H9 (cell line): ENCODE results near the gene IGSF5. TPM values are rescaled to one million over a fixed set of nuclear protein-coding genes. Genes with fewer than 3 reads are reported as not detected.

Experiments
- DNase-seq: peaks from one replicate; pipeline ENCODE4 v3.0.0-alpha.2; 2017
- H2AFZ ChIP-seq: one replicate; pipeline ENCODE4 v1.6.1; 2013; ENCODE audit warnings: mild to moderate bottlenecking, low read length, control low read depth, moderate library complexity
- H2AK5ac ChIP-seq: 2 replicates; pipeline ENCODE4 v1.6.1; 2013; ENCODE audit warnings: low read length, control low read depth, mixed read lengths; ENCODE audit not compliant: insufficient read length
- H2BK120ac ChIP-seq: one replicate; pipeline ENCODE4 v1.6.1; 2013; ENCODE audit warnings: low read depth, mild to moderate bottlenecking, low read length, control low read depth, inconsistent platforms; ENCODE audit not compliant: poor library complexity, severe bottlenecking
- H2BK12ac ChIP-seq: 2 replicates; pipeline ENCODE4 v1.6.1; 2013; ENCODE audit warnings: low read length, control low read depth, mixed read lengths, low read depth; ENCODE audit not compliant: insufficient read length
- H2BK15ac ChIP-seq: 2 replicates; pipeline ENCODE4 v1.6.1; 2013; ENCODE audit warnings: low read depth, low read length, control low read depth
- H2BK20ac ChIP-seq: one replicate; pipeline ENCODE4 v1.6.1; 2013; ENCODE audit warnings: low read depth, mild to moderate bottlenecking, low read length, control low read depth, inconsistent platforms; ENCODE audit not compliant: poor library complexity, severe bottlenecking
- H2BK5ac ChIP-seq: 2 replicates; pipeline ENCODE4 v1.6.1; 2013; ENCODE audit warnings: low read length, control low read depth, mixed read lengths; ENCODE audit not compliant: insufficient read length
- H3K14ac ChIP-seq: 2 replicates; pipeline ENCODE4 v1.6.1; 2013; ENCODE audit warnings: low read length, control low read depth; ENCODE audit not compliant: insufficient read depth
- H3K18ac ChIP-seq: 2 replicates; pipeline ENCODE4 v1.6.1; 2013; ENCODE audit warnings: low read depth, mild to moderate bottlenecking, mixed read lengths, low read length, control low read depth; ENCODE audit not compliant: insufficient read length
- H3K23ac ChIP-seq: 2 replicates; pipeline ENCODE4 v1.6.1; 2013; ENCODE audit warnings: low read length, control low read depth, mixed read lengths, low read depth; ENCODE audit not compliant: insufficient read length
- H3K23me2 ChIP-seq: 2 replicates; pipeline ENCODE4 v1.6.1; 2013; ENCODE audit warnings: low read depth, mild to moderate bottlenecking, mixed read lengths, low read length, control low read depth; ENCODE audit not compliant: insufficient read length, poor library complexity, severe bottlenecking
- H3K27ac ChIP-seq: 2 replicates; pipeline ENCODE4 v1.5.1; 2013; ENCODE audit warnings: low read length, control low read depth, mixed read lengths, low read depth; ENCODE audit not compliant: insufficient read length
- H3K27me3 ChIP-seq: 2 replicates; pipeline ENCODE4 v1.6.1; 2013; ENCODE audit warnings: low read length, control low read depth, inconsistent platforms; ENCODE audit not compliant: insufficient read depth
- H3K4ac ChIP-seq: 2 replicates; pipeline ENCODE4 v1.6.1; 2013; ENCODE audit warnings: low read depth, mild to moderate bottlenecking, control low read depth, inconsistent platforms, low read length, moderate library complexity
- H3K4me1 ChIP-seq: 2 replicates; pipeline ENCODE4 v1.6.1; 2013; ENCODE audit warnings: low read length, control low read depth, inconsistent platforms; ENCODE audit not compliant: insufficient read depth
- H3K4me2 ChIP-seq: 2 replicates; pipeline ENCODE4 v1.6.1; 2013; ENCODE audit warnings: low read length, control low read depth, mixed read lengths; ENCODE audit not compliant: insufficient read length, insufficient read depth
- H3K56ac ChIP-seq: 2 replicates; pipeline ENCODE4 v1.6.1; 2013; ENCODE audit warnings: low read depth, mild to moderate bottlenecking, mixed read lengths, low read length, control low read depth; ENCODE audit not compliant: insufficient read length
- H3K79me1 ChIP-seq: 2 replicates; pipeline ENCODE4 v1.6.1; 2013; ENCODE audit warnings: low read depth, mild to moderate bottlenecking, moderate library complexity, low read length, control low read depth, inconsistent platforms; ENCODE audit not compliant: insufficient read depth, poor library complexity, severe bottlenecking
- H3K79me2 ChIP-seq: 2 replicates; pipeline ENCODE4 v1.6.1; 2013; ENCODE audit warnings: low read length, control low read depth, inconsistent platforms; ENCODE audit not compliant: insufficient read depth
- H3K9ac ChIP-seq: 2 replicates; pipeline ENCODE4 v1.6.1; 2013; ENCODE audit warnings: low read length, control low read depth, mixed read lengths; ENCODE audit not compliant: insufficient read length; ENCODE audit errors: extremely low read depth
- H3K9me3 ChIP-seq: one replicate; pipeline ENCODE4 v1.6.1; 2013; ENCODE audit warnings: low read depth, low read length, inconsistent platforms; ENCODE audit not compliant: control insufficient read depth
- H3T11ph ChIP-seq: one replicate; pipeline ENCODE4 v1.6.1; 2013; ENCODE audit warnings: mild to moderate bottlenecking, low read length, control low read depth, inconsistent platforms
- H4K20me1 ChIP-seq: one replicate; pipeline ENCODE4 v1.6.1; 2013; ENCODE audit not compliant: control insufficient read depth, insufficient read length, insufficient read depth
- H4K5ac ChIP-seq: 2 replicates; pipeline ENCODE4 v1.6.1; 2013; ENCODE audit warnings: low read depth, mild to moderate bottlenecking, mixed read lengths, low read length, control low read depth; ENCODE audit not compliant: insufficient read length
- H4K8ac ChIP-seq: replicated peaks from 2 replicates; pipeline ENCODE4 v1.6.1; 2013; ENCODE audit warnings: low read length, control low read depth, mixed read lengths, low read depth; ENCODE audit not compliant: insufficient read length
- H4K91ac ChIP-seq: 2 replicates; pipeline ENCODE4 v1.6.1; 2013; ENCODE audit warnings: low read depth, mild to moderate bottlenecking, moderate library complexity, mixed read lengths, low read length, control low read depth; ENCODE audit not compliant: insufficient read length
- H3K27ac Mint-ChIP-seq, 3 experiments: 2 replicates in 2 of 3; 3 replicates in 1 of 3; pipeline ENCODE4 v1.8.0; 2020 to 2021; ENCODE audit warnings: mixed read lengths in 3 of 3, mild to moderate bottlenecking in 1 of 3, moderate library complexity in 1 of 3
- H3K27me3 Mint-ChIP-seq: 2 replicates; pipeline ENCODE4 v1.8.0; 2021; ENCODE audit warnings: low read depth, mild to moderate bottlenecking, moderate library complexity, mixed read lengths
- H3K36me3 Mint-ChIP-seq, 3 experiments: 2 replicates in 2 of 3; 3 replicates in 1 of 3; pipeline ENCODE4 v1.8.0; 2020 to 2021; ENCODE audit warnings: low read depth in 3 of 3, mixed read lengths in 3 of 3; ENCODE audit not compliant: insufficient read depth in 1 of 3
- H3K4me1 Mint-ChIP-seq, 2 experiments: 2 replicates each; pipeline ENCODE4 v1.8.0; 2020; ENCODE audit warnings: mixed read lengths in 2 of 2
- H3K4me3 Mint-ChIP-seq, 2 experiments: 2 replicates in 1 of 2; 3 replicates in 1 of 2; pipeline ENCODE4 v1.8.0; 2020 to 2021; ENCODE audit warnings: mild to moderate bottlenecking in 2 of 2, mixed read lengths in 2 of 2, moderate library complexity in 1 of 2
- H3K9me3 Mint-ChIP-seq, 2 experiments: 2 replicates in 1 of 2; 3 replicates in 1 of 2; pipeline ENCODE4 v1.8.0; 2020; ENCODE audit warnings: mild to moderate bottlenecking in 2 of 2, mixed read lengths in 2 of 2, moderate library complexity in 1 of 2
- WGBS: extraction: QIAGEN DNeasy Blood & Tissue Kit; methylation state at CpG from one replicate; pipeline ENCODE4 v1.1.7; 2013; ENCODE audit warnings: missing lambda C conversion rate, low lambda C conversion rate, mixed read lengths; ENCODE audit not compliant: insufficient read length; ENCODE audit errors: extremely low coverage; 5-methylcytosine and 5-hydroxymethylcytosine counted together
- total RNA-seq: library from RNA; stranded (reverse); gene quantifications from 2 replicates; pipeline ENCODE4 v1.2.1, GENCODE V29; 2021
- TF ChIP-seq, protein P1 (sequence below): fragments of 200-600 bp; sonication (generic); conservative IDR thresholded peaks from 3 replicates; pipeline ENCODE4 v1.8.0; 2021; ENCODE audit warnings: antibody characterized with exemption, mild to moderate bottlenecking

IGSF5 gene
- total RNA-seq, 1 experiment from 2014 or later = 2.1 TPM

DNA sequence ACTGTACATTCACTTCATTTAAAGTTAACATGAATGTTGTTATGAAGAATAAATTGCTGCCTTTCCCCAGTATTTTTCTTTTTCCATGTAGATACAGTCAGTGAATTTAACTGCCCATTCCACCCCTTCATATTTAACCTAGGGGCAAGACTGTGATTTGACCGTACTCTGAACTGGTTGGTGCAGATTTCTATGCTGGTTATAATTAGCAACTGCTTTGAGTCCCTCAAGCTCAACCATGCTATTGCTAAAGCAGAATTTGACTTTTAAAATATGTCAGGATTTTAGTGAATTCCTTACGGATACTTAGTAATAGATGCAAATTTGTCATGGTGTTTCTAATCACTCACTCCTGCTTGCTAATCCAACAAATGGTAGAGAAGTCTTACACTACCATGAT is 57.2 kb downstream of the IGSF5 start:
- H3T11ph ChIP-seq = no peak overlapping the region
- H2AFZ ChIP-seq = no peak overlapping the region
- no peak overlapping the region for H2AK5ac ChIP-seq
- H3K27ac ChIP-seq = no peak overlapping the region
- no peaks in the 10 kb centered on the region for H4K20me1 ChIP-seq
- Mint-ChIP-seq H3K9me3 (no peaks in the 10 kb centered on the region), H3K4me3 (no peak overlapping the region), H3K27ac (no peak overlapping the region), H3K36me3 (peaks cover 0 to 3% (median 0%) of the 10 kb centered on the region in 3 experiments; a peak in 2 of 7 replicates), H3K27me3 (no peaks in the 10 kb centered on the region), H3K4me1 (no peaks in the 10 kb centered on the region)
- no peaks in the 10 kb centered on the region for H3K4me1 ChIP-seq
- no peaks in the 10 kb centered on the region for H3K9me3 ChIP-seq
- no peak overlapping the region for H3K4me2 ChIP-seq
- H3K4ac ChIP-seq = no peak overlapping the region
- H3K14ac ChIP-seq = no peak overlapping the region
- DNase-seq = no peak
- no peak overlapping the region for H2BK20ac ChIP-seq
- H4K8ac ChIP-seq = no peak overlapping the region
- no peak overlapping the region for H4K5ac ChIP-seq
- H3K23ac ChIP-seq = no peak overlapping the region
- H2BK12ac ChIP-seq = no peak overlapping the region
- H2BK15ac ChIP-seq = no peak overlapping the region
- H3K79me1 ChIP-seq = no peaks in the 10 kb centered on the region
- no peak overlapping the region for H2BK120ac ChIP-seq
- no peak overlapping the region for H4K91ac ChIP-seq
- no peak overlapping the region for H3K18ac ChIP-seq
- no peak overlapping the region for H3K9ac ChIP-seq
- no CpG with 5 or more reads among the region's 2 CpGs for WGBS
- no peaks in the 10 kb centered on the region for H3K27me3 ChIP-seq
- no peaks in the 10 kb centered on the region for H3K79me2 ChIP-seq
- no peak overlapping the region for H3K56ac ChIP-seq
- TF ChIP-seq, protein P1, sequence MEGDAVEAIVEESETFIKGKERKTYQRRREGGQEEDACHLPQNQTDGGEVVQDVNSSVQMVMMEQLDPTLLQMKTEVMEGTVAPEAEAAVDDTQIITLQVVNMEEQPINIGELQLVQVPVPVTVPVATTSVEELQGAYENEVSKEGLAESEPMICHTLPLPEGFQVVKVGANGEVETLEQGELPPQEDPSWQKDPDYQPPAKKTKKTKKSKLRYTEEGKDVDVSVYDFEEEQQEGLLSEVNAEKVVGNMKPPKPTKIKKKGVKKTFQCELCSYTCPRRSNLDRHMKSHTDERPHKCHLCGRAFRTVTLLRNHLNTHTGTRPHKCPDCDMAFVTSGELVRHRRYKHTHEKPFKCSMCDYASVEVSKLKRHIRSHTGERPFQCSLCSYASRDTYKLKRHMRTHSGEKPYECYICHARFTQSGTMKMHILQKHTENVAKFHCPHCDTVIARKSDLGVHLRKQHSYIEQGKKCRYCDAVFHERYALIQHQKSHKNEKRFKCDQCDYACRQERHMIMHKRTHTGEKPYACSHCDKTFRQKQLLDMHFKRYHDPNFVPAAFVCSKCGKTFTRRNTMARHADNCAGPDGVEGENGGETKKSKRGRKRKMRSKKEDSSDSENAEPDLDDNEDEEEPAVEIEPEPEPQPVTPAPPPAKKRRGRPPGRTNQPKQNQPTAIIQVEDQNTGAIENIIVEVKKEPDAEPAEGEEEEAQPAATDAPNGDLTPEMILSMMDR = no peak
- no peaks in the 10 kb centered on the region for H3K23me2 ChIP-seq
- no peak overlapping the region for H2BK5ac ChIP-seq
